DMS 273 (cell line): Measurements from ENCODE around the gene HSD17B8.
A peak's percentile ranks its signal among the peaks of the same experiment; 100 is the strongest.

Source experiments
- DNase-seq: peaks from one replicate; lab custom pipeline; 2025; ENCODE audit not compliant: unreplicated experiment; lab: John Stamatoyannopoulos, UW

Gene HSD17B8

GRCh38 chr6:33191383-33192104 is 12.9 kb upstream of the HSD17B8 start:
- no peak for DNase-seq

GRCh38 chr6:33192105-33192646 is 12.3 kb upstream of the HSD17B8 start, which contains the start of gene COL11A2:
Gene COL11A2 (minus strand): TSS chr6:33192467. CDS start chr6:33192240, 227 bp downstream.
- peak; percentile 30 for DNase-seq

DNA sequence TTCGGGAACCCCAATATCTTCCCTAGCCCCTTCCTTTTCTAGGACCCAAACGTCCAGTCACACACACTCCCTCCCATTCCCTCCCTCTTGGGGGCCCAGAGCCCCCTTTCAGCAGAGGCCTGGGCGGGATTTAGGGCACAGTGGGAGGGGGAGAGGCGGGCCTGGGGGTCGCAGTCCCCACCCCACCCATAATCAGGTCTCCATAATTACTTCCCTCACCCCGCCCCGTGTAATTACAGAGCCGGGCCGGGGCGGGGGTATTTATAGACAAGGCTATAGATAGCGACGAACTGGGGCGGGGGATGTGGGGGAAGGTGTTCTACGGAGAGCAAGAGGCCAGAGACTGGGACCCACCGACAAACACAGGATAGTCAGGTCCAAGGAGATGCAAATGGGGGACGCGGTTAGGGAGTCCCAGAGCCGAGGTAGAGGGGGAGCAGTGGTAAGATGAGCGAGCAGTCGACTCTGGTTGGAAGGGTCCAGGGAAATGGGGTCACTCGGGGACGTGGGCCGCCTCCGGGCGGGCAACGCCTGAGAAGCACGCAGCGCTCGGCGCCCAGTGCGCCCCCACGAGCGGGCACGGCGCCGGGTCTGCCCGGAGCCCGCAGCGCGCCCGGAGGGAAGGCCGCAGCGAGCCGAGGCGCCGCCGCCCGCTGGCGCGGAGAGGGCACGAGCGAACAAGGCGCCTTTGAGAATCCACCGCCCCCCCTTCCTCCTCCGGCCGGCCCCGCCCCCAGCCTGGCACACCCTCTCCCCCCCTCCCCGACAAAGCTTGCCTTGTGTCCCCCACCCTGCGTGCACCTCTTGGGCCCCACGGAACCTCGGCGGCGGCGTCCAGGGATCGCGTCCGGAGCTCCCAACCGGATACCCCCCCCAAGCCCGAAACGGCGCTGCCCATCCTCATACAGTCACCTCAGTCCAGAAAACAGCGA is 11.5 kb upstream of the HSD17B8 start:
- peak; percentile 58 for DNase-seq

GRCh38 chr6:33193619-33194018 is 10.8 kb upstream of the HSD17B8 start:
- no peak for DNase-seq

DNA sequence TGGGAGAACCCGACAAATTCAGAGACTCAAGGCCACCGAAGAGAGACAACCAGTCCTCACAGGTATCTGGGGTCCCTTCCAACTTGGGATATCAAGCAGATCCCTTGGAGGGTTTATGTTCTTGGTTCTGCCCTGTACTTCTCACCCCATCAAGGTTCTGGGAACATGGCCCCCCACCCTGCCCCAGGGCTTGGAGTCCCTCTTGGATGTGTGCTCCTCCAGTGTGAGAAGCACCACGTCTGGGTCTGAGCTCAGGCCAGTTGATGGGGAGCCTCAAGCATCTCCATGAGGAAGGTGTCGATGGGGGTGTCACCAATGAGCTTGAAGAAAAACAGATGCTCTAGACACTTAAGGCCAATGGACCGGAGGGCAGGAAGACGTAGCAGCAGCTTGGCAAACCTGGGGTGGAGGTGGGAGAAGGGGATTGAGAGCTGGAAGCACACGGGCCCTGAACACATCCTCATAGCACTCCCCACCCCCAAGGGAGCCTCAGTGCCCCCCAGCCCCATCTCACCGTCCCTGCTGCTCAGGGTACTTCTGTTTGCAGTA is 9.9 kb upstream of the HSD17B8 start:
- peak; percentile 24 for DNase-seq

DNA sequence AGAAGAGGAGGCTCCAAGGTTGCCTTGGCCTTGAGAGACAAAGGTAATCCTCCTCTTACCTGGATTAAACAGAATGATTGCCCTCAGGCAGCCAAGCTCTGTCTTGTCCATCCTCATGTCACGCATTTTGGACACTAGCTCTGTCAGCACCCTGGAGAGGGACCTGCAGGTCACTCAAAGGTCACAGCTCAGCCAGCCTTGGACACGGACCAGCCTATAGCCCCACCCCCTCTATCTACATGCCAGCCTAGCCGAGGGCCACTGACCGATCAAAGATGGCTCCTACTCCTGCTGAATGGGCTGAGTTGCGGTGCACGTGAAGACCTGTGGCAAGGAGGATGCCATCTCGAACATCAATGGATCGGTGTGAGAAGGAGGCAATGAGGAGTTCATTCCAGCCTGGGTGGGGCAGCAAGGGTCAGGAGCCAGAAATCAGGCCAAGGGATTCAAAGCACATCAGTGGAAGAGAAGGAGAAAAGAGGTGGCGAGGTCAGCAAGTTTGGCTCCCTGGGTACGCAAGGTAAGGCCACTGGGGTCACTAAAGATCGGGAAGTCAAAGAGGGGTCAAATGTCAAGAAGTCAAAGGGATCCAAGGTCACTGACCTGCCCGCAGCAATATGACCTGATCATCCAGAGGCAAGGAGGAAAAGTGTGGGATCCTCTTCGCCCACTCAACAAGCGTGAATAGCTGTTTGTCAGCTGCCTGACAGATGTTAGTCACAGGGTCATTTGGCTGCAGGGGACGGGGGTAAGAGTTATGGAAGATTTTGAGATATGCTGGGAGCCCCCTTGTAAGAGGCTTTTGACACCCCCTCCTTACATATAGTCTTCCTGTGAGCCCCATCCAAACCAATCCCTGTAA is 8.9 kb upstream of the HSD17B8 start:
- DNase-seq: no peak

GRCh38 chr6:33197431-33198048 is 6.9 kb upstream of the HSD17B8 start:
- DNase-seq: peak; percentile 82

DNA sequence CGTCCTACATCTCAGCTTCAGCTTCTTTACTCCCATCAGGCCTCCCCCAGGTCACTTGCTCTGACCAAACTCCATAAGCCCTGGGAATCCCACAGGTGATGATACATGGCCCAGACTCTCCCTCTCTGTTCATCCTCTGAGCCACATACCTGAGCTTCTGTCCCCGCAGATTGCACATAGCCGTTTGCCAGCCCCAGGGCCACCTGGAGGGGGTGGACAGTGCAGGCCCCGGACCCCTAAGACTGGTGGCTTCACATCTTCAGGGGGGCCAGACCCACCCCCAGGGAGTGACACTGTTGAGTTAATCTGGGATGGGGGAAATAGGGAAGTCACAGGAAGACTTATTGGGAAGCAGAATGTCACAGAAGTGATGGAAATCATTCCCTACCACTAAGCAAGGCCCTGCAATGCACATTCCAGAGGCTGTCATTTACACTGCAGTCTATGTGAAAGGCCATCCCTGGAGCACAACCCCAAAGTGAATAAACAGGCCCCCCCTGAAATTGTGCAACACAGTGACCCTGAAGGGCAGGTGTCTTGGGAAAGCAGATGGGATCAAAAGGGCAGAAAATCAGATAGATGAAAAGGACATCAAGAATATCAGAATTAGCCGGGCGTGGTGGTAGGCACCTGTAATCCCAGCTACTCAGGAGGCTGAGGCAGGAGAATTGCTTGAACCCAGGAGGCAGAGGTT is 6.1 kb upstream of the HSD17B8 start:
- no peak for DNase-seq

GRCh38 chr6:33198853-33199436 is 5.5 kb upstream of the HSD17B8 start:
- no peak for DNase-seq

DNA sequence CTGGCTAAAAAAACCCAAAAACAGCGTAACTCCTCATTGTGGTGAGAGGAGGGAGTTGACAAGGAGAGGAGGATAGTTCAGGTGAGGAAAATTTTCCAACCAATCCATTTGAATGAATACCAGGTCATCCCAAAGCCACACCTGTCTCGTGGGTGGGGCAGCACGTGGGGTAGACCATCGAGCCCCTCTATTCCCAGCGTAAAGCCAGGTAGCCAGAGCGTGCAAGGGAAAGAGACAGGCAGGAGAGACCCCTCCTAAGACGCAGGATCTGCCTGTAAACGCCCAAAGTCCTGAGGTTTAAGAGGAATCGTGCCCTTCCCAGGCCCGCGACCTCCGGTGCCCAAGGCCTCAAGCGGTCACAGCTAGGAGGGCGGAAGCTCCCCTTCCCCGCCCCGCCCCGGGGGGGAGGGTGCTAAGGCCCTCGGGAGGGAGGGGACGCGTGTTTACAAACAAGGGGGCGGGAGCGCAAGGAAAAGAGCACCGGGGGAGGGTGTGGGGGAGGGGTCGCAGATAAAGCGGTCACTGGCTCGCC is 4.7 kb upstream of the HSD17B8 start:
- DNase-seq: peak; percentile 89

DNA sequence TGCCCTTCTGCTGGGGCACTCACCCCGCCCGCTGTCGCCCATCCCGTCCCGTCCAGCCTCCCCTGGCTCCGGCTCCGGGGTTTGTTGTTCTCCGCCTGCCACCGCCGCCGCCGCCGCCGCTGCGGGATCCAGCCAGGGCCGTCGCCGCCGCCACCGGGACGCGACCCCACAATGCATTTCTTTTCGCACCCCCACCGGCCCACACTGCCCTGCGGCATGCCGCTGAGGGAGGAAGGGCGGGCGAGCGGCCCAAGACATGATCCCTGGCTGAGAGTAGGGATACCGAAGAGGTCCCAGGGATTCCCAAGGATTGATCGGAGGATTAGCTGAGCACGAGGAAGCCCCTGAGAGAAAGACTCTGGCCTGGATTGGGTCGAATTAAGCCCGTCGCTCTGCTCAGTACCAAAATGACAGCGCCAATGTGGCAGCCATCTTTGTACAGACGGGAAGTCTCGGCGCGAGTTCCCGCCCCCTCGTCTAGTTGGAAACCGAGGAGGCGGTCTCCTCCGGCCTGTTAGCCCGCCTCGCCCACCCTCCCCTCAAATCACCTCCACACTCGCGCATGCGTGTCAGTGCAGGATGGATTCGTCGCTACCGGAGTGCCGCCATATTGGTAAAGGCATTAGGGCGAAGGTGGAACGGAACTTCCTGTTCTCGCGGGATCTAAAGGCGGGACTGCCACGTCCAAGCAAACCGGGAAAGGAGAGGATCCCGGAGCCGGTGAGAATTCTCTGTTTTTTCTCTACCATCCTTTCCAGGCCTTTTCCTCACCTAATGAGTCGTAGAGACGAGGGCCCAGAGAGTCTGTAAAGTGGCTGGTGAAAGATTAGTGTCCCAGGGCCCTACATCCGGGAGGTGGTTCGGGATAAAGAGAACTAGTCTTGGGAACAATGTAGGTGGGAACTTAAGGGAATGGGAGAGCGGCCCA is 4.0 kb upstream of the HSD17B8 start, which contains the start of the genes RXRB and SLC39A7:
RXRB (minus strand) TSS at position 447 of the 928 bp plus-strand sequence; CDS start at position 258, 189 bp downstream.
SLC39A7 (plus strand) TSS at position 649 of the 928 bp plus-strand sequence. CDS start 379 bp downstream, outside the sequence.
- peak; percentile 100 for DNase-seq

DNA sequence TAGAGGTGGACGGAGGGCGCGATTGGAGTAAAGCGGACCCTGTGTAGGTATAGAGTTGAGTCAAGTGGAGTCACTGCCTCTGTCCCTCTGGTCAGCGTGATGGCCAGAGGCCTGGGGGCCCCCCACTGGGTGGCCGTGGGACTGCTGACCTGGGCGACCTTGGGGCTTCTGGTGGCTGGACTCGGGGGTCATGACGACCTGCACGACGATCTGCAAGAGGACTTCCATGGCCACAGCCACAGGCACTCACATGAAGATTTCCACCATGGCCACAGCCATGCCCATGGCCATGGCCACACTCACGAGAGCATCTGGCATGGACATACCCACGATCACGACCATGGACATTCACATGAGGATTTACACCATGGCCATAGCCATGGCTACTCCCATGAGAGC is 3.3 kb upstream of the HSD17B8 start:
- no peak for DNase-seq

DNA sequence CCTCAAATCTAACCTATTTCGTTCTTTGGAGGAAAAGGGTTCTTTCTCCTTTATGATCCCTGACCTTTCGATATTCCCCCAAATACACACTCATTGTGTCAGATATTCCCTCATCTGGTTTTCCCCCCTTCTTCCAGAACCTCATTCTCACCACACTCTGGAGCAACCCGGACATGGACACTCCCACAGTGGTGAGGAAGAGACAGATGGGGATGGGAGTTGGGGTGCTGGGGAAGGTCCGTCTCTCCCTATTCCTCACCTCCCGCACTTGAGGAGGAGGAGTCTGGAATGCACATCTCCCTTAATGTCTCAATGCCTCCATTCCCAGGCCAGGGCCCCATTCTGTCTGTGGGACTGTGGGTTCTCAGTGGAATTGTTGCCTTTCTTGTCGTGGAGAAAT is 2.5 kb upstream of the HSD17B8 start:
- no peak for DNase-seq

GRCh38 chr6:33202799-33203198 is 1.7 kb upstream of the HSD17B8 start:
- no peak for DNase-seq

GRCh38 chr6:33203443-33204164 is 851 bp upstream of the HSD17B8 start:
- DNase-seq: no peak

- DNase-seq: no peak
These were observed 365 bp upstream of the HSD17B8 start for GRCh38 chr6:33204165-33204414.
